B cell (primary cell): ENCODE results near the gene TESMIN.

ENCODE experiments used
- CTCF ChIP-seq: fragments of 200-600 bp; IDR thresholded peaks from one replicate; pipeline ENCODE4 v1.8.0; 2022; ENCODE audit warnings: antibody characterized with exemption, mild to moderate bottlenecking
- EZH2 ChIP-seq: IDR thresholded peaks from 2 replicates; pipeline ENCODE4 v1.6.1; 2012; ENCODE audit warnings: borderline replicate concordance, low read depth, mild to moderate bottlenecking, moderate library complexity, low read length; ENCODE audit not compliant: insufficient read depth, poor library complexity, severe bottlenecking

DNA sequence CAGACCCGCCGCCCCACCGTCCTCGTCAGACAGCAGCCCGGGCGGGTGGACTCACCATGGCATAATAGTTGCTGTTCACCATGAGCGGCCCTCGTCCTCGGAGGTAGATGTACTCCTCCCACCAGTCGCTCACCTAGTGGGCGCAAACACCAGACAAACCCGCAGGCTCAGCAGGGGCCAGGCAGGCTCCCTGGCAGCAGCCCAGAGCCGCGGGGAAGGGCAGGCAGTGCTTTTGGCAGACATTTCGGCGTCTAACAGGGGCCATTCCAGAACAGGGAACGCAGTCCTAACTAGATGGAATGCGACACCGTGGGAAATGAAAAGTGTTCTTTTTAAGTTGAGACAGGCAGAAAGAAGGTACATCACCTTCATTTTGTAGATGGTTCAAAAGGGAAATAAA lies 45.5 kb upstream of the TESMIN start:
- TF ChIP-seq CTCF (no peak), EZH2 (no peak)
